K562 treated with DMSO at 1 percent for 4 hours (cell line): ENCODE data around the gene KRT7. TPM values are rescaled to one million over a fixed set of nuclear protein-coding genes. Genes with fewer than 3 reads are reported as not detected.

Experiments used
- total RNA-seq: library from RNA; unstranded; fragments of 300-600 nt; gene quantifications from 2 replicates; pipeline ENCODE4 v1.2.3, GENCODE V29; 2022; ENCODE audit not compliant: insufficient read depth

KRT7 gene
- total RNA-seq, result not detected in 2 replicates

DNA sequence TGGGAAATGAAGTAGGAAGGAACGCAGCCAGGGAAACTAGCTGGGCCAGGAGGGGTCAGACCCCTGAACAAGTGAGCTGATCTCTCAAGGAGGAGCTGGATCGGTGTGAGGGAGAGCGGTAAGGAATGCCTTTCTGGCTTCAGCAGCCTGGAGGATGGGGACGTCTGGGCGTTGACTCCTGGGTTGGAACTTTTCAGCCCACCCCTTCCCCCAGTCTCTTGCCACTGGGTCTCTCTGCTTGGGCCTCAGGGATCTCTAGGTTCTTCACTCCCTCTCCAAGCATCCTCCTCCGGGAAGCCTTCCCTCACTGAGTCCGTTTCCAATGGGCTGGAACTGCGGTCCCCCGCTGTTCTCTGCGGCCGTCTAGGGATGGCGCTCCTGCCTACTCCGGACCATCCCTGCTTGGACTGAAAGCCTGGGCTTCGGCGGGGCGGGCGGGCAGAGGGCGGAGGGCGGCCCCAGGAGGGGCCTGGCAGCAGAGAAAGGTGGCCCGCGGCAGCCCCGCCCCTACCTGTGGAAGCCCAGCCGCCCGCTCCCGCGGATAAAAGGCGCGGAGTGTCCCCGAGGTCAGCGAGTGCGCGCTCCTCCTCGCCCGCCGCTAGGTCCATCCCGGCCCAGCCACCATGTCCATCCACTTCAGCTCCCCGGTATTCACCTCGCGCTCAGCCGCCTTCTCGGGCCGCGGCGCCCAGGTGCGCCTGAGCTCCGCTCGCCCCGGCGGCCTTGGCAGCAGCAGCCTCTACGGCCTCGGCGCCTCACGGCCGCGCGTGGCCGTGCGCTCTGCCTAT is at the start of gene KRT7:
Gene KRT7, plus strand, starts transcription at position 570 of the 788 bp plus-strand sequence. Its CDS starts 54 bp downstream, at position 624.

GRCh38 chr12:52191841-52192791 is 40.9 kb upstream of the KRT7 start, which contains the start of gene KRT80:
KRT80 (minus strand) TSS chr12:52192014; CDS start chr12:52191902, 112 bp downstream.

DNA sequence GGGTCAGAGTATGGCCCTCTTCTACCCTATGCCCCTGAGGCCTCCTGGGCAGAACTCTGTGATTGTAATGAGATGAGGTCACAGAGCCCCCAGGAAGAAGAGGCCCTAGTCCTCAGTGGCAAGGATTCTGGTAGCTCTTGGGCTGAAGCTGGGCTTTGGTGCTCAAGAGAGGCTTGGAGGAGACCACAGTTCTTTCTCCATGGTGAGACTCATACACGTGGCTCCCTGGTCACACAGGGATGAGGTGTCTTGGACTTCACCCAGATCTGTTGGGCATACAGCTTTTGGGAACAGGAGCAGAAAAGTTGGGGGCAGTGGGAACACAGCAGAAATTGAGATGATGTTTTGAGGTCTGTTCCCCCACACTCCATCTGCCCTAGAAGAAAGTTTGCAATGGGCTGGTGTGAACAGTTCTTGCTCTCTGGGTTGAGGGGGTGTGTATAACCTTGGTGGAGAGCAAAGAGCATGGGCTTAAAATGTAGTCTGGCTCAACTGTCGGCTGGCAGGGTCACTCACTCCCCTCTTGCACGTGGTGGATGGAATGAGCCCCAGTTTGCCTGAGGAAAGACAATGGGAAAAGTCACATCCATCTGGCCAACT is 41.6 kb downstream of the KRT7 start, which contains the start of gene KRT86:
Gene KRT86, plus strand, starts transcription at position 125 of the 600 bp plus-strand sequence. CDS start 27,272 bp downstream, outside the sequence.

GRCh38 chr12:52291267-52291935 is 58.4 kb downstream of the KRT7 start, which contains the start of gene KRT81:
KRT81 (minus strand) TSS chr12:52291534; CDS start chr12:52291465, 69 bp downstream.

Other genes with a start within 250 kb of the KRT7 start
- gene TAMALIN, start 226.3 kb upstream of the KRT7 start, total RNA-seq, result 7.1 and 7.2 TPM in 2 replicates
- gene NR4A1, start 181.8 kb upstream of the KRT7 start, total RNA-seq, result 3.6 and 5.1 TPM in 2 replicates
- 66.9 and 68.5 TPM in 2 replicates for gene ATG101, start 163.3 kb upstream of the KRT7 start, total RNA-seq
- gene SMIM41, start 153.5 kb upstream of the KRT7 start, total RNA-seq, result not detected in 2 replicates
- gene KRT80, start 41.2 kb upstream of the KRT7 start, total RNA-seq, result not detected in 2 replicates
- not detected in 2 replicates for gene KRT86, start 41.4 kb downstream of the KRT7 start, total RNA-seq
- 0.75 and 1.1 TPM in 2 replicates for gene KRT81, start 58.3 kb downstream of the KRT7 start, total RNA-seq
- gene KRT83, start 88.2 kb downstream of the KRT7 start, total RNA-seq, result not detected in 2 replicates
- gene KRT85, start 134.2 kb downstream of the KRT7 start, total RNA-seq, result not detected in 2 replicates
- not detected in 2 replicates for gene KRT84, start 152.4 kb downstream of the KRT7 start, total RNA-seq
- not detected in 2 replicates for gene KRT82, start 173.1 kb downstream of the KRT7 start, total RNA-seq
- gene KRT75, start 201.1 kb downstream of the KRT7 start, total RNA-seq, result not detected in 2 replicates
- not detected in 2 replicates for gene KRT6B, start 218.9 kb downstream of the KRT7 start, total RNA-seq
- not detected in 2 replicates for gene KRT6C, start 240.6 kb downstream of the KRT7 start, total RNA-seq